ENCODE results near the gene KCTD4.

DNA sequence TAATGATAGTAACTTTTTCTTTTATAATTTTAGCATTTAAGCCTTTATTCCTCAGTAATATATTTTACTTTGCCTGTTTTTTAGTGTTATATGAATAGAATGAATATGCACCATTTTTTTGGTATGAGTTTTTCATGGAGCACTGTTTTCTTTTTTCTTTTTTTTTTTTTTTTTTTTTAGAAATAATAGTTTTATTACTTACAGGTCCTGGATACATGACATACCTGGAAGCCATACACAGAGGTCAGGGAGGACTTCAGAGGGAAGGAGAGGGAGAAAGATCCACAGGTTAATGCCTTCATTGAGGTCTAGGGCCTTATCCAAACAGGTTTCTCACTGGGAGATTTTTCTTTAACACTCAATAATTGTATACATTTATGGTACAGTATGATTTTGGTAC lies 26.4 kb downstream of the KCTD4 start:
- TF ChIP-seq, protein P1, sequence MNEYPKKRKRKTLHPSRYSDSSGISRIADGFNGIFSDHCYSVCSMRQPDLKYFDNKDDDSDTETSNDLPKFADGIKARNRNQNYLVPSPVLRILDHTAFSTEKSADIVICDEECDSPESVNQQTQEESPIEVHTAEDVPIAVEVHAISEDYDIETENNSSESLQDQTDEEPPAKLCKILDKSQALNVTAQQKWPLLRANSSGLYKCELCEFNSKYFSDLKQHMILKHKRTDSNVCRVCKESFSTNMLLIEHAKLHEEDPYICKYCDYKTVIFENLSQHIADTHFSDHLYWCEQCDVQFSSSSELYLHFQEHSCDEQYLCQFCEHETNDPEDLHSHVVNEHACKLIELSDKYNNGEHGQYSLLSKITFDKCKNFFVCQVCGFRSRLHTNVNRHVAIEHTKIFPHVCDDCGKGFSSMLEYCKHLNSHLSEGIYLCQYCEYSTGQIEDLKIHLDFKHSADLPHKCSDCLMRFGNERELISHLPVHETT (tag by site-specific recombination; IDR thresholded peaks at IDR 0.05), result no peak
- TF ChIP-seq, protein P2, sequence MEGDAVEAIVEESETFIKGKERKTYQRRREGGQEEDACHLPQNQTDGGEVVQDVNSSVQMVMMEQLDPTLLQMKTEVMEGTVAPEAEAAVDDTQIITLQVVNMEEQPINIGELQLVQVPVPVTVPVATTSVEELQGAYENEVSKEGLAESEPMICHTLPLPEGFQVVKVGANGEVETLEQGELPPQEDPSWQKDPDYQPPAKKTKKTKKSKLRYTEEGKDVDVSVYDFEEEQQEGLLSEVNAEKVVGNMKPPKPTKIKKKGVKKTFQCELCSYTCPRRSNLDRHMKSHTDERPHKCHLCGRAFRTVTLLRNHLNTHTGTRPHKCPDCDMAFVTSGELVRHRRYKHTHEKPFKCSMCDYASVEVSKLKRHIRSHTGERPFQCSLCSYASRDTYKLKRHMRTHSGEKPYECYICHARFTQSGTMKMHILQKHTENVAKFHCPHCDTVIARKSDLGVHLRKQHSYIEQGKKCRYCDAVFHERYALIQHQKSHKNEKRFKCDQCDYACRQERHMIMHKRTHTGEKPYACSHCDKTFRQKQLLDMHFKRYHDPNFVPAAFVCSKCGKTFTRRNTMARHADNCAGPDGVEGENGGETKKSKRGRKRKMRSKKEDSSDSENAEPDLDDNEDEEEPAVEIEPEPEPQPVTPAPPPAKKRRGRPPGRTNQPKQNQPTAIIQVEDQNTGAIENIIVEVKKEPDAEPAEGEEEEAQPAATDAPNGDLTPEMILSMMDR (tag by site-specific recombination; IDR thresholded peaks at IDR 0.05), result no peak
- no peak for TF ChIP-seq ZNF114 (tag by site-specific recombination; IDR thresholded peaks at IDR 0.05)
- no peak for TF ChIP-seq ZNF174 (tag by site-specific recombination; IDR thresholded peaks at IDR 0.05)
- TF ChIP-seq ZNF423 (tag by site-specific recombination; IDR thresholded peaks at IDR 0.05), result no peak
- TF ChIP-seq ZNF274 (IDR thresholded peaks at IDR 0.05; ENCODE audit: low read length), result no peak
- no peak for TF ChIP-seq ZNF274 (tag by site-specific recombination; IDR thresholded peaks at IDR 0.05; ENCODE audit: borderline replicate concordance)
- TF ChIP-seq KLF9 (tag by site-specific recombination; IDR thresholded peaks at IDR 0.05; ENCODE audit: low read depth), result no peak
- TF ChIP-seq ZNF335 (tag by site-specific recombination; conservative IDR thresholded peaks at IDR 0.05), result no peak
- TF ChIP-seq ZNF600 (tag by site-specific recombination; IDR thresholded peaks at IDR 0.05), result no peak
- no peak for TF ChIP-seq HOXA7 (CRISPR knock-in tag; IDR thresholded peaks at IDR 0.05; ENCODE audit: borderline replicate concordance)
- no peak for TF ChIP-seq ZNF558 (tag by site-specific recombination; IDR thresholded peaks at IDR 0.05)
- TF ChIP-seq SETDB1 (IDR thresholded peaks at IDR 0.05; ENCODE audit: insufficient read length, low read length), result no peak
- TF ChIP-seq ZNF157 (tag by site-specific recombination; IDR thresholded peaks at IDR 0.05), result no peak
- no peak for TF ChIP-seq ZNF473 (tag by site-specific recombination; IDR thresholded peaks at IDR 0.05)
